ENCODE results near the gene ERO1B.
"Not testable (repeated sequence)": the region's sequence is repeated elsewhere in the genome, so short reads cannot be mapped to it uniquely, and the experiment has no call there.

Gene ERO1B

DNA sequence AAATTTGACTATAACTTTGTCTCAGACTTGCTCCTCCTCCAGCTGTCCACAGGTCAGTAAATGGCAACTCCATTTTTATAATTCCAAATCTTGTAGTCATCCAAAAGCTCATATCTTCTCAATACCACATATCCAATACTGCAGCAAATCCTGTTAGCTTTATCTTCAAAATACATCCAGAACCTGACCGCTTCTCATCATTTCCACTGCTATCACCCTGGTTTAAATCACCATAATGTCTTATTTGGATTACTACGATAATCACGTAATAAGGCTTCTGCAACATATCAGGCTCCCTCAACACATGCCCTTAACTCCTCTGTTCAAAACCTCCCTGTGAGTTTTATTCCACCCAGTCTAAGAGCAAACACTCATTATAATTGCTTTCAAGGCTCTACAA is 34.5 kb downstream of the ERO1B start:
- no peak for DNase-seq

GRCh38 chr1:236242568-236242967 is 39.2 kb downstream of the ERO1B start:
- DNase-seq = no peak

DNA sequence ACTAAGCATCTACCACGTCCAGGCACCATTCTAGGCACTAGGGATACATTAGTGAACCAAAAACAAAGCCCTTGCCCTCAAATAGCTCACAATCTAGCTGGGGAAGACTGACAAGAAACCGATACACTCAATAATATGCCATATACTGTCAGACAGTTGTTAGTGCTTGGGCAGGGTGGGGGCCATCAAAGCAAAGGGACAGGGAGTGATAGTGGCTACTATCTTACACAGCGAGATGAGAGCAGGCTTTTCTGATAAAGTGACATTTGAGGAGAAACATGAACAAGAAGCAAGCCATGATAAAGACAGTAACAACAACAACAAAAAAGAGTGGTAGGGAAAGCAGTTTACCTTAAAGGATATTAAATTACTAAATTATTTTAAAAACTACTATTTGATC is 41.1 kb downstream of the ERO1B start:
- no peak for DNase-seq

- no peak for DNase-seq
Measured at GRCh38 chr1:236239092-236239585, 42.6 kb downstream of the ERO1B start.

- DNase-seq = no peak
Measured at GRCh38 chr1:236235116-236235515, 46.6 kb downstream of the ERO1B start.

DNA sequence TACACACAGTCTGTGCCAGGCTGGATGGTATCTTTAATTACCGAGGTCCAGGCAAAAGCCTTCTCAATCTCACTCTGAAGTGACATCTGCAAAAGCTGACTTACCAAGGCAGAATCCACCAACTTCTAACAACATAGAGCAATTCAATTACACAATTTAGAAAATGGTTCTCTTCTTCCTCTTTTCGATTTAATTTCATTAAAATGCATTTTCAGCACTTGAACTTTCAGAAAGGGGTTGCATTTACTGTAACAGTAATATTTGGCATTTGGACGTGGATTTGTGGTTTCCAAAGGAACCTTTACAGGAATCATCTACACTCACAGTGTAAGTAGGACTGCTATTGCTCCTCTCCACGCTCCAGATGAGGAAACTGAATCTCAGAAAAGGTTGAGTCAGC is 53.3 kb downstream of the ERO1B start:
- DNase-seq = no peak

DNA sequence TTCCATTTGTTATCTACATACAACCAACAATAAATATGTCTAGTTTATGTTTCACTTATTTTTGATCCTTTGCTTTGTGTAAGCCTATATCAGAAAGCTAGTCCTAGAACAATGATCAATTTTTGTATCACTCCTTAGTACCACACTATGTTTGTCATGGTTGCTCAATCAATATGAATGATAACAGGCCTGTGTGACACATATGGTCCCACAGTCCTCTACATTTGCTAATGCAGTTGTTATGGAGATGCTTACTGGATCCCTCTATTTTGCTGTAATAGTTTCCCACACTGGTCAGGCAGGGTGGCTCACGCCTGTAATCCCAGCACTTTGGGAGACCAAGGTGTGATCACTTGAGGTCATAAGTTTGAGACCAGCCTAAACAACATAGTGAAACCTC is 59.1 kb downstream of the ERO1B start:
- no peak for DNase-seq

- DNase-seq = no peak
Measured at GRCh38 chr1:236220473-236220872, 61.3 kb downstream of the ERO1B start.

DNA sequence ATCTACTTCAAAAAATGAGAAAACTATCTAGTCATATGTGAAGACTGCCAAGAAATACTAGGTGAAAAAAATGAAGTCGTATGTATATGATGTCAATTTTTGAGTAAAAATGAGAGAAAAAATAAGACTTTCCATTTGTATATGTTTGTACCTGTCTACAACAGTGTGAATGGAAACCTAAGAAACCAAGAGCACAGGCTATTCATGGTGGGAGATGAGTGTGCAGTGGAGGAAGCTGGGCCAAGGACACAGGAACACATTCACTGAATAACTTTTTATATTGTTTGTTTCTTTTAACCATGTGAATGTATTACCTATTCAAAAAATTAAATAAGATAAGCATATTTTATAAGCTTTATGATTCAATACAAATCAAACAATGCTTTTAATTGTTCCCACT is 67.0 kb downstream of the ERO1B start:
- no peak for DNase-seq

- no peak for DNase-seq
Measured at GRCh38 chr1:236213534-236213933, 68.2 kb downstream of the ERO1B start.

- no peak for DNase-seq
Measured at GRCh38 chr1:236211815-236212214, 69.9 kb downstream of the ERO1B start.

GRCh38 chr1:236209713-236210112 is 72.0 kb downstream of the ERO1B start:
- DNase-seq = no peak

- no peak for DNase-seq
Measured at GRCh38 chr1:236209185-236209584, 72.6 kb downstream of the ERO1B start.

DNA sequence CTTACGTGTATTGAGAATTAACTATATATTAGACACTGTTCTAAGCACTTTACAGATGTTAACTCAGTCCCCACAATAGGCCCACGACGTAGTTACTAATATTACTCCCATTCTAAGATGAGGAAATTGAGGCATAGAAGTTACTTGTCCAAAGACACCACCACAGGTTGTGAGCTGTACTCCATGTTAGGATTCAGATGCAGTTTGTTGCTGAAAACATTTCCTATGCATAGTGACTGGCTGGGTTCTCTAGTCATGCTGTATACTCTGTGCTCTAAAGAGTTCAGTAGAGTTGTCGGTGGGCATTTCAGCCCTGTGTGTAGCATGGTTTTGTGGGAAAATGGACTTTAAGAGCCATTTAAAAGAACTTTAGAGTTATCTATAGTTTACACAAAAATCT is 74.2 kb downstream of the ERO1B start:
- DNase-seq = no peak

DNA sequence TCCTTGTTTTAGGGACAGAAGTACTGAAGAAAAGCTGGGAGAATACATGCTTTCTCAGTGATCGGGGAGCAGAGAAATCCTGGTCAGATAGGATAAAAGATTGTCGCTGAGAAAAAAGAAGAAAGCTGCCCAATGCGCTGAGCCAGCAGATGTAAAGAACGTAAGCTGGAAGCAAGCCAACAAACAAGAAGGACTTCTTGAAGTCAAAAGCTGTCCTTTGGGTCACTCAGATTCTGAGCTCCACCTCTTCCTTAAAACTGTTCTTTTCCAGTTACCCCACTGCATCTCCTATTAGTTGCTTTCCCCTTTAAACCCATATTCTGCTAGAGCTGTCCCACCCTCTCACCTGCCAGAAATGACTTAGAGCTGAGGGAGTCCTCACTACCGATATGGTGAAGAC is 74.6 kb downstream of the ERO1B start:
- no peak for DNase-seq

- DNase-seq = no peak
Measured at GRCh38 chr1:236206548-236206947, 75.2 kb downstream of the ERO1B start.

DNA sequence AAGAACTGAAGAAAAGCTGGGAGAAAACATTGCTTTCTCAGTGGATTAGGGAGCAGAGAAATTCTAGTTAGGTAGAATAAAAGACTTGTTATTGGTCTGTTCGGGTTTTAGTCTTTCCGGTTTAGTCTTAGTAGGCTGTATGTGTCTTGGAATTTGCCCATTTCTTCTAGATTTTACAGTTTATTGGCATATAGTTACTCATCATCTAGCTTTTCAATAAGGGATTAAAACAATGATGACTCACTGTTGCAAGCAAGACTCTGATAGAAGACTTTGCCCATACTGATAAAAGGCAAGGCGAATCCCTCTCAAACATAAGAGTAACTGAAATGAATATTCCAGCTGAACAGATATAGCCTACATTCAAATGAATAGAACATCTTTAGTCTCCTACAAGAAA is 77.1 kb downstream of the ERO1B start:
- DNase-seq = no peak

GRCh38 chr1:236204039-236204438 is 77.7 kb downstream of the ERO1B start:
- no peak for DNase-seq

GRCh38 chr1:236201786-236202185 is 80.0 kb downstream of the ERO1B start:
- DNase-seq = no peak

DNA sequence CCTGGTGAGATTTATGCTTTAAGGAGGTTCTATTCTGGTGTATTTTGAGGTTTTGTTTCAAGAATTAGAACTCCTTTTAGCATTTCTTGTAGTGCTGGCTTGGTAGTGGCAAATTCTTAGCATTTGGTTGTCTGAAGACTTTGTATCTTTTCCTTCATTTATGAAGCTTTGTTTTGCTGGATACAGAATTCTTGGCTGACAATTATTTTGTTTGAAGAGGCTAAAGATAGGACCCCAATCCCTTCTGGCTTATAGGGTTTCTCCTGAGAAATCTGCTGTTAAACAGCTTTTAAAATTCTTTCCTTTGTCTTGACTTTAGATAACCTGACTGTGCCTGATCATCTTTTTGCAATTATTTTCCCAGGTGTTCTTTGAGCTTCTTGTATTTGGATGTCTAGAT is 80.8 kb downstream of the ERO1B start:
- no peak for DNase-seq

DNA sequence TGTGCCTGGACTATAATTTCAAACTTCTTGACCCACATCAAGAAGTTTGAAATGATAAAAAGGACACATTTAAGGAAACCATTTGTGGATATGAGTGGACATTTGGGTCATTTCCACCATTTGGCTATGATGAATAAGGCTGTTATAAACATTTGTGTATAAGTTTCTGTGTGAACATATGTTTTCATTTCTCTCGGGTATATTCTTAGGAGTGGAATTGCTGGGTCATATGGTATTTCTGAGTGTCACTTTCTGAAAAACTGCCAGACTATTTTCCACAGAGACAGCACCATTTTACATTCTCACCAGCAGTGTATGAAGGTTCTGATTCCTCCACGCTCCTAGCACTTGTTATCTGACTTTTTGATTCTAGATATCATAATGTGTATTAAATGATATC is 88.6 kb downstream of the ERO1B start:
- no peak for DNase-seq

DNA sequence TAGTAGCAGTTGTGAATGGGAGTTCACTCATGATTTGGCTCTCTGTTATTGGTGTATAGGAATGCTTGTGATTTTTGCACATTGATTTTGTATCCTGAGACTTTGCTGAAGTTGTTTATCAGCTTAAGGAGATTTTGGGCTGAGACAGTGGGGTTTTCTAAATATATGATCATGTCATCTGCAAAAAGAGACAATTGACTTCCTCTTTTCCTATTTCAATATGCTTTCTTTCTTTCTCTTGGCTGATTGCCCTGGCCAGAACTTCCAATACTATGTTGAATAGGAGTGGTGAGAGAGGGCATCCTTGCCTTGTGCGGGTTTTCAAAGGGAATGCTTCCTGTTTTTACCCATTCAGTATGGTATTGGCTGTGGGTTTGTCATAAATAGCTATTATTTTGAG is 93.7 kb downstream of the ERO1B start:
- not testable (repeated sequence) for DNase-seq

- DNase-seq = not testable (repeated sequence)
Measured at GRCh38 chr1:236186471-236186870, 95.3 kb downstream of the ERO1B start.

DNA sequence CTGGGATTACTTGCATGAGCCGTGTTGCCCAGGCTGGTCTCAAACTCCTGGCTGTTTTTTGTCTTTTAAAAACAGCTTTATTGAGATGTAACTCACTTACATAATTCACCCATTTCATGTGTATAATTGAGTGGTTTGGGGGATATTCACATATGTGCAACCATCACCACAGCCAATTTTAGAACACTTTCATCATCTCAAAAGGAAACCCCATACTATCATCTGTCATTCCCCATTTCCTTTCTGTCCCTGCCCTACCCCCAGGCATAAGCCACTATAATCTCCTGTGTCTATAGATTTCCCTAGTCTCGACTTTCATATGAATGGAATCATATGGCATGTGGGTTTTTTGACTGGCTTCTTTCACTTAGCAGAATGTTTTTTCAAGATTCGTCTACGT is 96.1 kb downstream of the ERO1B start:
- DNase-seq = no peak

- no peak for DNase-seq
Measured at GRCh38 chr1:236181059-236181458, 100.7 kb downstream of the ERO1B start.

GRCh38 chr1:236179634-236180033 is 102.1 kb downstream of the ERO1B start:
- no peak for DNase-seq
